Neuronal stem cell (in vitro differentiated cells): ENCODE data around the gene INTS2.
"Not testable (repeated sequence)": the region's sequence is repeated elsewhere in the genome, so short reads cannot be mapped to it uniquely, and the experiment has no call there.

Experiments
- DNase-seq: peaks from one replicate; pipeline ENCODE4 v3.0.0-alpha.2; 2013; ENCODE audit warnings: low spot score
- H2AFZ ChIP-seq: one replicate; pipeline ENCODE4 v1.6.1; 2013; ENCODE audit warnings: mild to moderate bottlenecking, low read length, inconsistent platforms
- H2AK5ac ChIP-seq: 2 replicates; pipeline ENCODE4 v1.6.1; 2013; ENCODE audit warnings: low read depth, mild to moderate bottlenecking, inconsistent platforms, low read length, moderate library complexity, mixed read lengths
- H2BK120ac ChIP-seq: 2 replicates; pipeline ENCODE4 v1.6.1; 2013; ENCODE audit warnings: low read depth, mild to moderate bottlenecking, inconsistent platforms, low read length, moderate library complexity, mixed read lengths
- H2BK12ac ChIP-seq: one replicate; pipeline ENCODE4 v1.6.1; 2013; ENCODE audit warnings: low read length, inconsistent platforms
- H2BK15ac ChIP-seq: 2 replicates; pipeline ENCODE4 v1.6.1; 2013; ENCODE audit warnings: mild to moderate bottlenecking, low read length, inconsistent platforms, mixed read lengths
- H2BK5ac ChIP-seq: one replicate; pipeline ENCODE4 v1.6.1; 2013; ENCODE audit warnings: inconsistent platforms, mild to moderate bottlenecking, low read length, moderate library complexity
- H3K14ac ChIP-seq: one replicate; pipeline ENCODE4 v1.6.1; 2013; ENCODE audit warnings: low read length, inconsistent platforms
- H3K18ac ChIP-seq: 2 replicates; pipeline ENCODE4 v1.6.1; 2013; ENCODE audit warnings: low read length, inconsistent platforms
- H3K23ac ChIP-seq: 2 replicates; pipeline ENCODE4 v1.6.1; 2013; ENCODE audit warnings: low read depth, mild to moderate bottlenecking, mixed read lengths, low read length, inconsistent platforms; ENCODE audit not compliant: poor library complexity
- H3K27ac ChIP-seq: replicated peaks from 3 replicates; pipeline ENCODE4 v1.5.1; 2013; ENCODE audit warnings: low read length, inconsistent platforms
- H3K27me3 ChIP-seq, 3 experiments: 2 replicates each; pipeline ENCODE4 v1.6.1; 2013; ENCODE audit warnings: low read length in 3 of 3, mild to moderate bottlenecking in 2 of 3, inconsistent platforms in 1 of 3, low read depth in 1 of 3, mixed read lengths in 1 of 3, moderate library complexity in 1 of 3; ENCODE audit not compliant: control insufficient read depth in 3 of 3, insufficient read depth in 3 of 3
- H3K36me3 ChIP-seq, 2 donors: replicated peaks in 1 of 2; 2 replicates each; pipeline ENCODE4 v1.6.1; 2013; ENCODE audit warnings: low read length in 2 of 2; ENCODE audit not compliant: control insufficient read depth in 2 of 2, insufficient read depth in 2 of 2
- H3K4ac ChIP-seq: 2 replicates; pipeline ENCODE4 v1.6.1; 2013; ENCODE audit warnings: inconsistent platforms, mild to moderate bottlenecking, low read length, moderate library complexity
- H3K4me1 ChIP-seq, 2 donors: 1 replicate in 1 of 2; 2 replicates in 1 of 2; pipeline ENCODE4 v1.6.1; 2013; ENCODE audit warnings: low read length in 2 of 2, low read depth in 1 of 2; ENCODE audit not compliant: control insufficient read depth in 2 of 2, insufficient read depth in 1 of 2
- H3K4me2 ChIP-seq: one replicate; pipeline ENCODE4 v1.6.1; 2013; ENCODE audit warnings: mild to moderate bottlenecking, low read length, inconsistent platforms; ENCODE audit not compliant: insufficient read depth, poor library complexity, severe bottlenecking
- H3K4me3 ChIP-seq, 2 donors: 2 replicates each; pipeline ENCODE4 v1.5.1; 2013; ENCODE audit warnings: low read length in 2 of 2, mild to moderate bottlenecking in 2 of 2, inconsistent platforms in 1 of 2, moderate library complexity in 1 of 2
- H3K79me1 ChIP-seq: one replicate; pipeline ENCODE4 v1.6.1; 2013; ENCODE audit warnings: low read depth, mild to moderate bottlenecking, inconsistent platforms, low read length, moderate library complexity
- H3K9ac ChIP-seq: one replicate; pipeline ENCODE4 v1.6.1; 2013; ENCODE audit warnings: mild to moderate bottlenecking, low read depth, low read length, inconsistent platforms; ENCODE audit not compliant: poor library complexity
- H3K9me3 ChIP-seq, 2 donors: replicated peaks in 1 of 2; 2 replicates each; pipeline versions ENCODE3 to v1.6.1; 2013; ENCODE audit warnings: low read length in 2 of 2, mild to moderate bottlenecking in 2 of 2, inconsistent platforms in 1 of 2, low read depth in 1 of 2, mixed read lengths in 1 of 2, moderate library complexity in 1 of 2; ENCODE audit not compliant: control insufficient read depth in 2 of 2, insufficient read depth in 1 of 2
- H4K8ac ChIP-seq: one replicate; pipeline ENCODE4 v1.6.1; 2013; ENCODE audit warnings: low read depth, mild to moderate bottlenecking, inconsistent platforms, low read length, moderate library complexity
- H4K91ac ChIP-seq: one replicate; pipeline ENCODE4 v1.6.1; 2013; ENCODE audit warnings: low read length, low read depth, mild to moderate bottlenecking, inconsistent platforms; ENCODE audit not compliant: poor library complexity
- WGBS, 2 donors: extraction: QIAGEN DNeasy Blood & Tissue Kit; methylation state at CpG; one replicate each; pipeline ENCODE4 v1.1.7; 2013; ENCODE audit warnings: missing lambda C conversion rate in 2 of 2, mixed read lengths in 1 of 2; ENCODE audit not compliant: insufficient read length in 2 of 2, insufficient replicate concordance in 1 of 2; ENCODE audit errors: extremely low coverage in 2 of 2; 5-methylcytosine and 5-hydroxymethylcytosine counted together

INTS2 gene

GRCh38 chr17:61821655-61822054 lies 106.1 kb downstream of the INTS2 start:
- peaks cover 2 to 40% of the 10 kb centered on the region in 2 donors for H3K9me3 ChIP-seq
- H3K23ac ChIP-seq, result no peak overlapping the region
- H3K27ac ChIP-seq, result no peak overlapping the region
- no peak overlapping the region for H2BK5ac ChIP-seq
- no peak overlapping the region for H3K18ac ChIP-seq
- no peak for DNase-seq
- no peaks in the 10 kb centered on the region for H3K4me1 ChIP-seq
- no peak overlapping the region for H2BK12ac ChIP-seq
- no peak overlapping the region for H3K9ac ChIP-seq
- no peak overlapping the region for H4K8ac ChIP-seq
- no peak overlapping the region for H3K4ac ChIP-seq
- no peaks in the 10 kb centered on the region for H3K27me3 ChIP-seq
- H3K4me3 ChIP-seq, result no peak overlapping the region
- H2AFZ ChIP-seq, result no peak overlapping the region
- no peaks in the 10 kb centered on the region for H3K79me1 ChIP-seq
- no peak overlapping the region for H2AK5ac ChIP-seq
- no peak overlapping the region for H4K91ac ChIP-seq
- H2BK15ac ChIP-seq, result no peak overlapping the region
- H3K14ac ChIP-seq, result no peak overlapping the region
- no peak overlapping the region for H3K4me2 ChIP-seq
- H3K36me3 ChIP-seq, result peaks cover 4 to 80% of the 10 kb centered on the region in 2 donors
- no peak overlapping the region for H2BK120ac ChIP-seq
- no CpG with 5 or more reads among the region's 4 CpGs for WGBS, 2 donors

GRCh38 chr17:61819265-61819664 lies 108.5 kb downstream of the INTS2 start:
- not testable (repeated sequence) for H3K27me3 ChIP-seq, H2AK5ac ChIP-seq, H2BK5ac ChIP-seq, H3K23ac ChIP-seq, H4K8ac ChIP-seq, H3K4me3 ChIP-seq, H3K27ac ChIP-seq, H4K91ac ChIP-seq, H3K4ac ChIP-seq, H2BK12ac ChIP-seq, H2BK120ac ChIP-seq, H2BK15ac ChIP-seq, H2AFZ ChIP-seq, H3K4me1 ChIP-seq, H3K18ac ChIP-seq, H3K4me2 ChIP-seq, DNase-seq, H3K79me1 ChIP-seq, H3K9ac ChIP-seq, H3K14ac ChIP-seq
- peaks cover 4 to 88% of the 10 kb centered on the region in 2 donors for H3K36me3 ChIP-seq
- WGBS, 2 donors, result no CpG with 5 or more reads among the region's 3 CpGs
- peaks cover 2 to 30% of the 10 kb centered on the region in 2 donors for H3K9me3 ChIP-seq

- Histone ChIP-seq H3K14ac (no peak overlapping the region), H3K27ac (no peak overlapping the region), H3K4me1 (no peaks in the 10 kb centered on the region), H4K8ac (no peak overlapping the region), H2BK120ac (no peak overlapping the region), H3K18ac (no peak overlapping the region), H2BK12ac (no peak overlapping the region), H2BK5ac (no peak overlapping the region), H3K9ac (no peak overlapping the region), H2BK15ac (no peak overlapping the region), H3K36me3 (peaks cover 4 to 93% of the 10 kb centered on the region in 2 donors), H3K4me3 (no peak overlapping the region), H3K27me3 (no peaks in the 10 kb centered on the region), H3K4ac (no peak overlapping the region), H3K23ac (no peak overlapping the region), H3K79me1 (no peaks in the 10 kb centered on the region), H4K91ac (no peak overlapping the region), H2AK5ac (no peak overlapping the region), H3K9me3 (peaks cover 2 to 32% of the 10 kb centered on the region in 2 donors), H3K4me2 (no peak overlapping the region), H2AFZ (no peak overlapping the region)
- no peak for DNase-seq
Measured at GRCh38 chr17:61818225-61818624, 109.6 kb downstream of the INTS2 start.

- WGBS, 2 donors, result no CpG with 5 or more reads among the region's 3 CpGs
- no peak for DNase-seq
Measured at GRCh38 chr17:61817452-61817851, 110.3 kb downstream of the INTS2 start.

More at GRCh38 chr17:61817452-61817851, 110.3 kb downstream of the INTS2 start:
- Histone ChIP-seq H3K36me3 (peaks cover 4 to 93% of the 10 kb centered on the region in 2 donors), H2BK5ac (no peak overlapping the region), H3K9me3 (peaks cover 2 to 32% of the 10 kb centered on the region in 2 donors), H3K4me2 (no peak overlapping the region), H4K91ac (no peak overlapping the region), H3K23ac (no peak overlapping the region), H2BK15ac (no peak overlapping the region), H3K9ac (no peak overlapping the region), H3K27ac (no peak overlapping the region), H2AK5ac (no peak overlapping the region), H2AFZ (no peak overlapping the region), H3K18ac (no peak overlapping the region), H3K4me3 (no peak overlapping the region), H3K4ac (no peak overlapping the region), H3K27me3 (no peaks in the 10 kb centered on the region), H2BK120ac (no peak overlapping the region), H2BK12ac (no peak overlapping the region), H3K79me1 (no peaks in the 10 kb centered on the region), H4K8ac (no peak overlapping the region), H3K4me1 (no peaks in the 10 kb centered on the region), H3K14ac (no peak overlapping the region)
